HepG2 (cell line): Measurements from ENCODE around the gene ENTHD1.

Experiments used
- DDIT3 ChIP-seq: sonication (generic); formaldehyde crosslinking; IDR thresholded peaks from 2 replicates; pipeline ENCODE4 v1.4.0; 2020; ENCODE audit warnings: mild to moderate bottlenecking, missing genetic modification reagents
- EZH2 ChIP-seq: conservative IDR thresholded peaks from 2 replicates; pipeline ENCODE4 v1.6.1; 2012; ENCODE audit warnings: mild to moderate bottlenecking, low read depth, low read length, moderate library complexity
- KLF13 ChIP-seq: sonication (generic); formaldehyde crosslinking; IDR thresholded peaks from 2 replicates; pipeline ENCODE4 v1.4.0; 2020; ENCODE audit warnings: mild to moderate bottlenecking, missing genetic modification reagents
- NFE2L2 ChIP-seq: fragments of 150-350 bp; IDR thresholded peaks from 2 replicates; pipeline ENCODE4 v1.6.1; 2014; ENCODE audit warnings: low read length
- PCBP2 ChIP-seq: fragments of 200-400 bp; formaldehyde crosslinking; optimal IDR thresholded peaks from 2 replicates; pipeline ENCODE3; 2018; ENCODE audit warnings: low read length, low read depth; ENCODE audit not compliant: poor library complexity, severe bottlenecking
- POLR2A ChIP-seq, 2 experiments: IDR thresholded peaks; 2 replicates each; pipeline ENCODE4 v1.6.1; 2011; ENCODE audit warnings: low read depth in 2 of 2, low read length in 2 of 2, mild to moderate bottlenecking in 1 of 2, moderate library complexity in 1 of 2; ENCODE audit not compliant: insufficient read depth in 1 of 2
- RBAK ChIP-seq: sonication (generic); formaldehyde crosslinking; IDR thresholded peaks from 2 replicates; pipeline ENCODE4 v1.5.1; 2020; ENCODE audit warnings: mild to moderate bottlenecking, missing genetic modification reagents
- SP2 ChIP-seq: sonication (generic); formaldehyde crosslinking; IDR thresholded peaks from 2 replicates; pipeline ENCODE4 v1.5.1; 2020; ENCODE audit warnings: mild to moderate bottlenecking, missing genetic modification reagents
- USF2 ChIP-seq, 2 experiments: sonication (generic) in 1 of 2; formaldehyde crosslinking in 1 of 2; IDR thresholded peaks; 2 replicates each; pipeline versions ENCODE4 v1.5.1 to v1.6.1; 2011 to 2020; ENCODE audit warnings: borderline replicate concordance in 1 of 2, low read depth in 1 of 2, low read length in 1 of 2, mild to moderate bottlenecking in 1 of 2, missing genetic modification reagents in 1 of 2, moderate library complexity in 1 of 2
- ZBTB20 ChIP-seq: sonication (generic); formaldehyde crosslinking; IDR thresholded peaks from 2 replicates; pipeline ENCODE4 v1.8.1; 2023; ENCODE audit warnings: missing genetic modification reagents, low read depth, mild to moderate bottlenecking, borderline replicate concordance
- ZFP62 ChIP-seq: sonication (generic); formaldehyde crosslinking; IDR thresholded peaks from 2 replicates; pipeline ENCODE4 v1.4.0; 2020; ENCODE audit warnings: missing genetic modification reagents
- ZNF224 ChIP-seq: sonication (generic); formaldehyde crosslinking; IDR thresholded peaks from 2 replicates; pipeline ENCODE4 v1.5.0; 2020; ENCODE audit warnings: mild to moderate bottlenecking, missing genetic modification reagents
- TF ChIP-seq, protein P1 (sequence below): sonication (generic); formaldehyde crosslinking; IDR thresholded peaks from 2 replicates; pipeline ENCODE4 v1.5.0; 2020; ENCODE audit warnings: mild to moderate bottlenecking, missing genetic modification reagents, moderate library complexity
- TF ChIP-seq, protein P2 (sequence below): IDR thresholded peaks from 2 replicates; pipeline ENCODE4 v1.6.1; 2016

- TF ChIP-seq SP2 (CRISPR knock-in tag) (no peak), POLR2A (IDR thresholded peaks at IDR 0.05; ENCODE audit: insufficient read depth in 1 of 2, low read depth in 2 of 2, low read length in 2 of 2) (no peak), USF2 (IDR thresholded peaks at IDR 0.05; ENCODE audit: low read depth, low read length) (no peak), USF2 (CRISPR knock-in tag; IDR thresholded peaks at IDR 0.05; ENCODE audit: borderline replicate concordance) (no peak), PCBP2 (no peak), EZH2 (no peak), DDIT3 (no peak), ZNF224 (no peak), ZFP62 (CRISPR knock-in tag) (no peak), ZBTB20 (no peak), NFE2L2 (no peak), KLF13 (CRISPR knock-in tag) (no peak), RBAK (CRISPR knock-in tag) (no peak)
- TF ChIP-seq, protein P1, sequence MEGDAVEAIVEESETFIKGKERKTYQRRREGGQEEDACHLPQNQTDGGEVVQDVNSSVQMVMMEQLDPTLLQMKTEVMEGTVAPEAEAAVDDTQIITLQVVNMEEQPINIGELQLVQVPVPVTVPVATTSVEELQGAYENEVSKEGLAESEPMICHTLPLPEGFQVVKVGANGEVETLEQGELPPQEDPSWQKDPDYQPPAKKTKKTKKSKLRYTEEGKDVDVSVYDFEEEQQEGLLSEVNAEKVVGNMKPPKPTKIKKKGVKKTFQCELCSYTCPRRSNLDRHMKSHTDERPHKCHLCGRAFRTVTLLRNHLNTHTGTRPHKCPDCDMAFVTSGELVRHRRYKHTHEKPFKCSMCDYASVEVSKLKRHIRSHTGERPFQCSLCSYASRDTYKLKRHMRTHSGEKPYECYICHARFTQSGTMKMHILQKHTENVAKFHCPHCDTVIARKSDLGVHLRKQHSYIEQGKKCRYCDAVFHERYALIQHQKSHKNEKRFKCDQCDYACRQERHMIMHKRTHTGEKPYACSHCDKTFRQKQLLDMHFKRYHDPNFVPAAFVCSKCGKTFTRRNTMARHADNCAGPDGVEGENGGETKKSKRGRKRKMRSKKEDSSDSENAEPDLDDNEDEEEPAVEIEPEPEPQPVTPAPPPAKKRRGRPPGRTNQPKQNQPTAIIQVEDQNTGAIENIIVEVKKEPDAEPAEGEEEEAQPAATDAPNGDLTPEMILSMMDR (CRISPR knock-in tag) = no peak
- TF ChIP-seq, protein P2, sequence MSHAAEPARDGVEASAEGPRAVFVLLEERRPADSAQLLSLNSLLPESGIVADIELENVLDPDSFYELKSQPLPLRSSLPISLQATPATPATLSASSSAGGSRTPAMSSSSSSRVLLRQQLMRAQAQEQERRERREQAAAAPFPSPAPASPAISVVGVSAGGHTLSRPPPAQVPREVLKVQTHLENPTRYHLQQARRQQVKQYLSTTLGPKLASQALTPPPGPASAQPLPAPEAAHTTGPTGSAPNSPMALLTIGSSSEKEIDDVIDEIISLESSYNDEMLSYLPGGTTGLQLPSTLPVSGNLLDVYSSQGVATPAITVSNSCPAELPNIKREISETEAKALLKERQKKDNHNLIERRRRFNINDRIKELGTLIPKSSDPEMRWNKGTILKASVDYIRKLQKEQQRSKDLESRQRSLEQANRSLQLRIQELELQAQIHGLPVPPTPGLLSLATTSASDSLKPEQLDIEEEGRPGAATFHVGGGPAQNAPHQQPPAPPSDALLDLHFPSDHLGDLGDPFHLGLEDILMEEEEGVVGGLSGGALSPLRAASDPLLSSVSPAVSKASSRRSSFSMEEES (CRISPR knock-in tag) = no peak
Measured at GRCh38 chr22:39806109-39806508, 87.5 kb downstream of the ENTHD1 start.
